ENCODE results near the gene JUNB.
A peak's percentile ranks its signal among the peaks of the same experiment; 100 is the strongest.
"Not testable (repeated sequence)": the region's sequence is repeated elsewhere in the genome, so short reads cannot be mapped to it uniquely, and the experiment has no call there.

JUNB gene

DNA sequence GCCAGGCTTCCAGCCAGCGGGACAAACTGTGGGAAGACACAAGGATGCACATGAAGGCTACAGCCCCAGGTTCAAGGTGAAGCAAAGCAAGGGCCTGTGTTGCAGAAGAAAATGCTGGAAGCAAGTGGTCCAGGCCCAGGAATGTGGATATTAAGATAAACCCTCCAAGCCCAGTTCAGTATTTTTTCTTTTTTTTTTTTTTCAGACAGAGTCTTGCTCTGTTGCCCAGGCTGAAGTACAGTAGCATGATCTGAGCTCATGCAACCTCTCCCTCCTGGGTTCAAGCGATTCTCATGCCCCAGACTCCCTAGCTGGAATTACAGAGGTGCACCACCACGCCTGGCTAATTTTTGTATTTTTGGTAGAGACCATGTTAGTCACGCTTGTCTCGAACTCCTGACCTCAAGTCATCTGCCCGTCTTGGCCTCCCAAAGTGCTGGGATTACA lies 5.9 kb downstream of the JUNB start:
- no peak overlapping the region for H3K27ac ChIP-seq
- no peaks in the 10 kb centered on the region for H3K9me3 ChIP-seq
- TF ChIP-seq, protein P1, sequence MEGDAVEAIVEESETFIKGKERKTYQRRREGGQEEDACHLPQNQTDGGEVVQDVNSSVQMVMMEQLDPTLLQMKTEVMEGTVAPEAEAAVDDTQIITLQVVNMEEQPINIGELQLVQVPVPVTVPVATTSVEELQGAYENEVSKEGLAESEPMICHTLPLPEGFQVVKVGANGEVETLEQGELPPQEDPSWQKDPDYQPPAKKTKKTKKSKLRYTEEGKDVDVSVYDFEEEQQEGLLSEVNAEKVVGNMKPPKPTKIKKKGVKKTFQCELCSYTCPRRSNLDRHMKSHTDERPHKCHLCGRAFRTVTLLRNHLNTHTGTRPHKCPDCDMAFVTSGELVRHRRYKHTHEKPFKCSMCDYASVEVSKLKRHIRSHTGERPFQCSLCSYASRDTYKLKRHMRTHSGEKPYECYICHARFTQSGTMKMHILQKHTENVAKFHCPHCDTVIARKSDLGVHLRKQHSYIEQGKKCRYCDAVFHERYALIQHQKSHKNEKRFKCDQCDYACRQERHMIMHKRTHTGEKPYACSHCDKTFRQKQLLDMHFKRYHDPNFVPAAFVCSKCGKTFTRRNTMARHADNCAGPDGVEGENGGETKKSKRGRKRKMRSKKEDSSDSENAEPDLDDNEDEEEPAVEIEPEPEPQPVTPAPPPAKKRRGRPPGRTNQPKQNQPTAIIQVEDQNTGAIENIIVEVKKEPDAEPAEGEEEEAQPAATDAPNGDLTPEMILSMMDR (IDR thresholded peaks at IDR 0.05) = no peak
- H3K27me3 ChIP-seq = peaks cover 28% of the 10 kb centered on the region
- peaks cover 8% of the 10 kb centered on the region for H3K36me3 ChIP-seq
- no peak overlapping the region for H3K4me3 ChIP-seq (ENCODE audit: low read depth in 1 of 2, low read length in 1 of 2)
- peaks cover 41% of the 10 kb centered on the region in 2 experiments for H3K4me1 ChIP-seq (ENCODE audit: control insufficient read depth in 1 of 2, insufficient read depth in 1 of 2, low read depth in 1 of 2, low read length in 1 of 2)

GRCh38 chr19:12797607-12798006 lies 6.3 kb downstream of the JUNB start:
- not testable (repeated sequence) for H3K36me3 ChIP-seq; H3K9me3 ChIP-seq; H3K27ac ChIP-seq; H3K4me3 ChIP-seq (ENCODE audit: low read depth in 1 of 2, low read length in 1 of 2)
- H3K27me3 ChIP-seq = peaks cover 32% of the 10 kb centered on the region
- H3K4me1 ChIP-seq (ENCODE audit: control insufficient read depth in 1 of 2, insufficient read depth in 1 of 2, low read depth in 1 of 2, low read length in 1 of 2) = peaks cover 42 to 43% of the 10 kb centered on the region in 2 experiments

DNA sequence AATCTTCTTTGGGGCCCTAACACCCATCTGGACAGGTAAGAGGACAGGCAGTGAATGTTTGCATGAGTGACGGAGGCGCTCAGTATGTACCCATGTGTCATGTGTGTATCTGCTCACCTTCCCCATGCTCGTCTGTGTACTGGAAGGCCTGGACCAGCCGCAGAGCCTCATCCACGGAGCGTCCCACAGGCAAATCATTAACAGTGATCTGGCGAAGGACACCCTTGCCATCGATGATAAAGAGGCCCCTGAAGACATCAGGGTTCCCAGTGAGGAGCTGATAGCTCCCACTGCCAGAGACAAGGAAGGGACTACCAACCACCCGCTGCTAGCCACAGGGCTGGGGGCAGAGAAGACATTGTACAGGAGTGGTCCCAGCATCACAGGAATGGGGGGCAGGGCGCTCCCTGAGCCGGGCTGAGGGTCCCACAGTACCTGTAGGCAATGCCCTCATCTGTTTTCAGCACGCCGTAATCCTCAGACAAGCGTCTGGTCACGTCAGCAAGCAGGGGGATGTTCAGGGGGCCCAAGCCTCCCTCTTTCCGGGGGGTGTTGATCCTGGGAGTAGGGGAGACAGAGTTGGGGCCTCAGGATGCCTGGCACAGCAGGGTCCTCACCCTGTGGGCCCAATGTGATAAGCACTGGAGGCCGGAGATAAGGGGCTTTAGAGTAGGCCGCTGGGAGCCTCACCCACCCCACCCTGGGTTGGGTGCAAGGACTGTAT lies 8.6 kb downstream of the JUNB start:
- Histone ChIP-seq H3K27me3 (peaks cover 49% of the 10 kb centered on the region), H3K9me3 (no peaks in the 10 kb centered on the region), H3K36me3 (no peaks in the 10 kb centered on the region), H3K27ac (no peak overlapping the region), H3K4me3 (ENCODE audit: low read depth in 1 of 2, low read length in 1 of 2) (no peak overlapping the region), H3K4me1 (ENCODE audit: control insufficient read depth in 1 of 2, insufficient read depth in 1 of 2, low read depth in 1 of 2, low read length in 1 of 2) (peaks cover 31 to 33% of the 10 kb centered on the region in 2 experiments)
- TF ChIP-seq, protein P1 (IDR thresholded peaks at IDR 0.05) = no peak

DNA sequence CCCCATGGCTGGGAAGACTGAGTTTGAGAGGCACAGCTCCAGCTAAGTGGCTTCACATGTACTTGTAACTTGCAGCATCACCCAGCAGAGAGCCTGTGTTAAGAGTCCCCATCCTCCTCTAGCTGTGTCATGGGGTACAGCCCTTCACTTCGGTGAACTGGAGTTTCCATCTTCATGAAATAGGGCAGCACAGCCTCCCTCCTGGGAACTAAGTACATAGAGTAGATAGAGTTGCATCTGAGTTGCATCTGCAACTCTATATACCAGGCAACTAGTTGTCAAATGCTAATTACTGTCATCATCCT lies 9.1 kb downstream of the JUNB start:
- Histone ChIP-seq H3K27me3 (peaks cover 49% of the 10 kb centered on the region), H3K4me3 (ENCODE audit: low read depth in 1 of 2, low read length in 1 of 2) (no peak overlapping the region), H3K27ac (no peak overlapping the region), H3K9me3 (no peaks in the 10 kb centered on the region), H3K4me1 (ENCODE audit: control insufficient read depth in 1 of 2, insufficient read depth in 1 of 2, low read depth in 1 of 2, low read length in 1 of 2) (peaks cover 28 to 29% of the 10 kb centered on the region in 2 experiments), H3K36me3 (no peaks in the 10 kb centered on the region)
- TF ChIP-seq, protein P1 (IDR thresholded peaks at IDR 0.05) = no peak

- TF ChIP-seq, protein P1 (IDR thresholded peaks at IDR 0.05) = no peak
- H3K27ac ChIP-seq = no peak overlapping the region
- H3K4me1 ChIP-seq (ENCODE audit: control insufficient read depth in 1 of 2, insufficient read depth in 1 of 2, low read depth in 1 of 2, low read length in 1 of 2) = peaks cover 25% of the 10 kb centered on the region in 2 experiments
- no peaks in the 10 kb centered on the region for H3K36me3 ChIP-seq
- peaks cover 49% of the 10 kb centered on the region for H3K27me3 ChIP-seq
- no peaks in the 10 kb centered on the region for H3K9me3 ChIP-seq
- H3K4me3 ChIP-seq (ENCODE audit: low read depth in 1 of 2, low read length in 1 of 2) = peak overlapping the region in 1 of 2 experiments; percentile 48
These were observed 9.7 kb downstream of the JUNB start for GRCh38 chr19:12800923-12801465.

DNA sequence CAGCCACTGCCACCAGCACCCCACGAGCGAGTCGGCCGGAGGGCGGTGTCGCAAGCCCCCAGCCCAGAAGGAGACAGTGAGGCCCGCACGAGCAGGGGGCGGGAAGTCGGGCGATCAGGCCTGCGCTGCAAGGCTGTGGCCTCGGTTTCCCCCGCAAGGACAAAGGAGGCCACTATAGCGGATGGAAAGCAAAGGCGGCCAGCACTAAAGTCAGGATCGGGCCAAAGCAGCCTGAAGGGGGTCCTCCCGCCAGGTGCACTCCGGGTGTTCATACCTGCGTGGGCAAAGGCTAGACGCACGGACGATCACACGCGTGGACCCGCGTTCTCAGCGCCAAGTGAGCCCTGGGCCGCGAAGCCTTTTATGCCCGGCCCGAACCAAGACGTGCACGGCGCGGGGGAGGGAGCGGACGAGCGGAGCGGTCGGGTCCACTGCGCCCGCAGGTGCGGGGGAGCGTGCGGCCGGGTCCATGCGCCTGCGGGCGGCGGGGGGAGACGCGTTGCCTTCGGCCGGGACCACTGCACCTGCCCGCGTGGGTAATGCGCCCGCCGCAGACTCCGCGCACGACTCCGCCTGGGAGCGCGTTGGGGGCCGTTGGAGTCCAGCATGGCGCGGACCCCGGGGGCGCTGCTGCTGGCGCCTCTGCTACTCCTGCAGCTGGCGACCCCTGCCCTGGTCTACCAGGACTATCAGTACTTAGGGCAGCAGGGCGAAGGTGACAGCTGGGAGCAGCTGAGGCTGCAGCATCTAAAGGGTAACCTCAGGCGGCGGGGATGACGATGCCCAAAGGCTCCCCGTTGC lies 10.4 kb downstream of the JUNB start, which contains the start of the genes PRDX2 and THSD8:
PRDX2 (minus strand) TSS at position 335 of the 801 bp plus-strand sequence. CDS start 539 bp downstream, outside the sequence.
THSD8 (plus strand) TSS at position 604 of the 801 bp plus-strand sequence; CDS start at position 607, 3 bp downstream.
- Histone ChIP-seq H3K36me3 (no peaks in the 10 kb centered on the region), H3K4me3 (ENCODE audit: low read depth in 1 of 2, low read length in 1 of 2) (peak within 1 kb of the TSS; percentile 29 to 48), H3K27me3 (peaks cover 49% of the 10 kb centered on the region), H3K9me3 (no peaks in the 10 kb centered on the region), H3K4me1 (ENCODE audit: control insufficient read depth in 1 of 2, insufficient read depth in 1 of 2, low read depth in 1 of 2, low read length in 1 of 2) (peaks cover 23 to 25% of the 10 kb centered on the region in 2 experiments), H3K27ac (no peak within 1 kb of the TSS)
- TF ChIP-seq, protein P1 (IDR thresholded peaks at IDR 0.05) = no peak

Measured in neutrophil (primary cell).